Measurements from ENCODE around the gene BCL6B.

GRCh38 chr17:7041607-7042500 lies 19.0 kb downstream of the BCL6B start:
- TF ChIP-seq CTCF (IDR thresholded peaks at IDR 0.05; ENCODE audit: insufficient read depth, low read depth, low read length): no peak
- peak; percentile 51 for TF ChIP-seq EZH2 (IDR thresholded peaks at IDR 0.05; ENCODE audit: insufficient read depth, low read length)

Measured in astrocyte (in vitro differentiated cells and primary cell).